GM13976 (cell line): ENCODE results near the gene FAM193B.

Experiments
- DNase-seq: peaks from one replicate; pipeline ENCODE4 v3.0.0; 2012; ENCODE audit warnings: low spot score
- in situ Hi-C: fragments of 300-500 bp; cut with MboI; formaldehyde crosslinking; loops from one replicate; pipeline ENCODE4 v1.12.0; 2022; ENCODE audit warnings: low sequenced_read_pairs, mixed read lengths, inconsistent platforms; ENCODE audit not compliant: unreplicated experiment
- TF ChIP-seq, protein P1 (sequence below): IDR thresholded peaks from 2 replicates; pipeline ENCODE4 v1.5.1; 2012; ENCODE audit warnings: borderline replicate concordance, mild to moderate bottlenecking; ENCODE audit not compliant: insufficient read depth; ENCODE audit errors: extremely low read depth, missing control alignments, control extremely low read depth

The FAM193B gene

DNA sequence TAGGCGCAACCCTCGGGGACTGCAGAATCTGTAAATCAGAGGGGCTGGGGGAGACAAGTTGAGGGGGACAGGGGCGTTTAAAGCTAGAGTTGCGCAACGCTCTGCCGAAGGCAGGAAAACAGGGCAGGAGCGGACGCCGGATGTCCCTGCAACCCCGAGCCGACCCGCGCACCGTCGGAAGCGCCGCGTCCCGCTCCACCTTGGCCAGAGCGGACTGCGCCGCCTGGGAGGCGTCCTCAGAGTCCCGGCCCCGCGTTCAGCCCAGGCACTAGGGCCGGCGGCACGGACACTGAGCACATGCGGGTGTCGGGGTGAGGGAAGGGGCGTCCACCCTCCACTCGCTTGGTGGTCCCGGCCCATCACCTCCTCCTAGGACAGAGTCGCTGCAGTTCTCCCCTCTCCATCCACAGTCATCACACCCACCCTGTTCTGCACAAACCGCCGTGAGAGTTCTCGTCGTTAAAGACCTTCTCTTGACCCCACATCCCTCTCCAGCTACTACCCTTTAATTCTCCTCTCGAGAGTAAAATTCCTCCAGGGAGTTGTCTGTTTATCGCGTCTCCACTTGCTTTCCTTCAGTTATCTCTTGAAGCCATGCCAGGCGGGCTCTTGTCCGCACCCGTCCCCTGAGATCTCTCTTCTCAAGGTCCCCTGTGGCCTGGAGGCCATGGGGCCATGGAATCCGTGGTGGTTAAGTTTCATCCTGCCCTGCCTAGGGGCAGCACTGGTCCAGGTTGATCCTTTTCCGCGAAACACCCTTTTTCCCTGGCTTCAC, 56.2 kb downstream of the FAM193B start:
- TF ChIP-seq, protein P1, sequence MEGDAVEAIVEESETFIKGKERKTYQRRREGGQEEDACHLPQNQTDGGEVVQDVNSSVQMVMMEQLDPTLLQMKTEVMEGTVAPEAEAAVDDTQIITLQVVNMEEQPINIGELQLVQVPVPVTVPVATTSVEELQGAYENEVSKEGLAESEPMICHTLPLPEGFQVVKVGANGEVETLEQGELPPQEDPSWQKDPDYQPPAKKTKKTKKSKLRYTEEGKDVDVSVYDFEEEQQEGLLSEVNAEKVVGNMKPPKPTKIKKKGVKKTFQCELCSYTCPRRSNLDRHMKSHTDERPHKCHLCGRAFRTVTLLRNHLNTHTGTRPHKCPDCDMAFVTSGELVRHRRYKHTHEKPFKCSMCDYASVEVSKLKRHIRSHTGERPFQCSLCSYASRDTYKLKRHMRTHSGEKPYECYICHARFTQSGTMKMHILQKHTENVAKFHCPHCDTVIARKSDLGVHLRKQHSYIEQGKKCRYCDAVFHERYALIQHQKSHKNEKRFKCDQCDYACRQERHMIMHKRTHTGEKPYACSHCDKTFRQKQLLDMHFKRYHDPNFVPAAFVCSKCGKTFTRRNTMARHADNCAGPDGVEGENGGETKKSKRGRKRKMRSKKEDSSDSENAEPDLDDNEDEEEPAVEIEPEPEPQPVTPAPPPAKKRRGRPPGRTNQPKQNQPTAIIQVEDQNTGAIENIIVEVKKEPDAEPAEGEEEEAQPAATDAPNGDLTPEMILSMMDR, result no peak
- no peak for DNase-seq
- in situ Hi-C loops, result no loop called here

DNA sequence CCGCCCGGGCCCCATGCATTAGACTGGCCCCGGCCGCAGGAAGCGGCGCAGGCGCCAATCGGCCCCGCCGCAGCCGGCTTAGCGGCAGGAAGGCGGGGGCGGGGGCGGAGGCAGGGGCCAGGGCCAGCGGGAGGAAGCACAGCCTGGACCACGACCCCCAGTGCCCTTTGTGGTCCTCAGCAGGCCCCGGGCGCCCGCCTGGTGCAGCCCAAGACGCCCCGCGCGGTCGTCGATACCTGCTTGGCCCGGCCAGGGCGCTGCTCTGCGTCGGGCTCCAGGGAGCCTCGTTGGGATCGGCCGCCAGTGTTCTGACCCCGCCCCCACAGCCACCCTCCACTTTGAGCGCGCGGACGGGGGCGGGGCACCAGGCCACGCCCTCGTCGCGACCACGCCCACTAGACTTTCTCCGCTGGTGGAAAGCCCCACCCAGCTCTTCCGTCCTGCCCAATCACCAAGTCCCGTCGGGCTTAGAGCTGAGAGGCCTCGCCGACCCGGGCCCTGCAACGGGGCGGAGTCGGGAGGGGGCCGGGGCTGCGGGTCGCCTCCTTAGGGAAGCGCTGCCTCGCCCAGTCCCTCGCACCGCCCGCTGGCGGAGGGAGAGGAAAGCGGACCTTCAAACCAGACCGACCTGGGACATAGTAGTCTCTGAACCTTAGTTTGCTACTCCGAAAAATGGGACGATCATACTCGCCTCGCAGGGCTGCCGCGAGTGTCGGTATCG, 56.9 kb downstream of the FAM193B start, which contains the start of gene PDLIM7:
PDLIM7 (minus strand) TSS at position 313 of the 721 bp plus-strand sequence. CDS start 1,092 bp downstream, outside the sequence.
- TF ChIP-seq, protein P1, result no peak
- peak; percentile 98 for DNase-seq
- in situ Hi-C loops, result no loop called here

DNA sequence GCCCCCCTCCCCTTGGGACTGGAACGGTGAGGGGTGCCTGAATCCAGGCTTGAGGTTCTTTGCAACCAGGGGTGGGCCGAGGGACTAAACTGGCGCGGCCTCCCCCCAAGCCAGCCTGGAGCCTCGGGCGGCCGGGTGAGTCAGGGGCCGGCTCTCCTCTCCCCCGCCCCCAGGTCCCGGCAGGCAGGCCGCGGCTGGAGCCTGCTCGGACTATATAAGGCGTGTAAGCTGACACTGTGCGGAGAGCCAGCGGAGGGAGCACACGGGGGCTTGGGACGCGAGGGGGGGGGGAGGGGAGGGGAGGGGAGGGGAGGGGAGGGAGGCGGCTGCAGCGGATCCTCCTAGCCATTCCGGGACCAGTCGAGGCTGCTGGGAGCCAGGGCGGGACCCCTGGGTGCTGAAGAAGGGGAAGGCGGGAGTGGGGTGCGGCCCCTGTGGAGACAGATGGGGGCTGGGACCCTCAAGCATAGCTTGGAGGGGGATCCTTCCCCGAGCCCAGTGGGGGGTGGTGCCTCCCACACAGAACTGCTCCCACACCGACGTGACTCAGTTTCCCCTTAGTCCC, 57.6 kb downstream of the FAM193B start:
- TF ChIP-seq, protein P1, result no peak
- in situ Hi-C loops, result no loop called here
- DNase-seq, result peak; percentile 78

DNA sequence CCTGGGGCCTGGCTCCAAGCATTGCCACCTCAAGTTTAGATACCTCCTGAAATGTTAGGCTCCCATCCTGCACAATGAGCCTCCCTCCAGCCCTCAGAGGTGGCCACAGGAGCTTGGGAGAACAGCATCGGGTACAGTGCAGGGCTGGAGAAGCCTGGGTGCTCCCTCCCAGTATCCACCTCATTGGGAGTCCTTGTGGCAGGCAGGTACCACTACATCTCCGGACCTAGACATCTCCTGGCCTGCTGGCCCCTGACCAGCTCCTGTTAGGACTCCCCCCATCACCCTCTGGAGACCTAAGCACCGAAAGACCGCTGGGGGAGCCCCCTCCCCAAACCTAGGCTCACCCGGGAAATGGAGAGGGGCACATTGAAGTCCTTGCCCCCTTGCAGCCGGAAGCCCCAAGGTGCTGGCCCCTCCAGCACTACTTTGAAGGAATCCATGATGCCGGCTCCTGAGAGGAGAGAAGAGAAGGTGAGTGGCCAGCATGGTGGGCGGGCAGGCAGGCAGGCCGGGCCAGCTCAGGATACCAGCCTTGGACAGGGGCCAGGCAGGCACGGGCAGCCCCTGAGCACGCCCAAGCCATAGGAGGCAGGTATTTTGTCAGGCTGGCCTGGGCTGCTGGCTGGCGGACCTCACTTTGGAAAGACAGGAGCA, 58.2 kb downstream of the FAM193B start:
- in situ Hi-C loops, result no loop called here

DNA sequence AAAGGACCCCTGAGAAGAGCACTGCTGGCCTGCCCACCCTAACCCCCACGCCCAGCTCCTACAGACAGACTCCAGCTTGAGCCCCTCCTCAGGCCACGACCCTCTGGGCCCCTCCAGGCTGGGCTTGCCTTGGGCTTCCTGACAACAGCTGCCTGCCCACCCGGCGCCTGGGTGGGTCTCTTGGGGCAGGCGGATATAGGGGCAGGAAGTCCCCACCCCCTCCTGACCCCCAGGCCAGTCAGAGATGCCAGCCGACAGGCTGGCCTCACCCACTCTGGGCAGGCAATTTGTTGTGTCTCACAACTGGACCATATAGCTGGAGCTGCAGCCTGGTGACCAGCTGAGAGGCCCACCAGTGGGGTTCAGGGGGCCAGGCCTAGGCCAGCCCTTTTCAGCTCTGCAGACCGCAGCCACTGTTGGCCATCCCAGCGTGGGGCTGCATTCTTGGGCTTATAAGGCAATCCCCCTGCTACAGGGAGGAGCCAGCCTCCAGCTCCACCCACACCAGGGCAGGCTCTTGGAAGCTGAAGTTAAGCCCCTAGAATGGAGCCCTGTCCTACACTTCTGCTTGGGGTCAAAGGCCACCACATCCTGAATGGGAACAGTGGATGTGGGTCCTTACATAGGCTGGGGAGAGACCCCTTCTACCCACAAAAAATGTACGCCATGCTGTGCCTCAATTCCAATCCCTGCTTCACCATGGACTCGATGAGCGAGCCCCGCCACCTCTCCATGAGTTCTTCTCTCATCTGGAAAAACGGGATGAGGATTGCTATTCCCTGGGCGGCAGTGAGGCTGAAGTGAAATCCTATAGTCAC, 58.9 kb downstream of the FAM193B start:
- no peak for DNase-seq
- in situ Hi-C loops, result no loop called here
- TF ChIP-seq, protein P1, result no peak

More for the DNA sequence above, 58.2 kb downstream of the FAM193B start:
- TF ChIP-seq, protein P1, result no peak
- no peak for DNase-seq
